GM06990 (cell line): ENCODE results near the gene REC8.
"Not testable (repeated sequence)": the region's sequence is repeated elsewhere in the genome, so short reads cannot be mapped to it uniquely, and the experiment has no call there.

Source experiments
- DNase-seq: peaks from one replicate; pipeline ENCODE4 v3.0.0-alpha.2; 2011; ENCODE audit not compliant: insufficient read length; ENCODE audit errors: extremely low read depth
- H3K27me3 ChIP-seq: replicated peaks from 2 replicates; pipeline ENCODE4 v1.6.0; 2011; ENCODE audit warnings: low read length; ENCODE audit not compliant: control insufficient read depth, insufficient read depth
- H3K36me3 ChIP-seq: 2 replicates; pipeline ENCODE4 v1.5.1; 2011; ENCODE audit warnings: low read length; ENCODE audit not compliant: control insufficient read depth, insufficient read depth
- H3K4me3 ChIP-seq: replicated peaks from 2 replicates; pipeline ENCODE4 v1.5.1; 2011; ENCODE audit warnings: low read depth, mild to moderate bottlenecking, control low read depth, low read length
- CTCF ChIP-seq: IDR thresholded peaks from 2 replicates; pipeline ENCODE4 v1.5.1; 2011; ENCODE audit warnings: low read length, control low read depth, mild to moderate bottlenecking, inconsistent platforms; ENCODE audit not compliant: insufficient read depth, poor library complexity, severe bottlenecking

Gene REC8

GRCh38 chr14:24219080-24219479 is 47.2 kb downstream of the REC8 start:
- no peak for DNase-seq
- H3K36me3 ChIP-seq: peaks cover 3% of the 10 kb centered on the region; the same call in 1 of the 2 replicates
- H3K27me3 ChIP-seq: no peaks in the 10 kb centered on the region
- H3K4me3 ChIP-seq: no peak overlapping the region
- TF ChIP-seq CTCF: no peak

- Histone ChIP-seq H3K27me3 (no peaks in the 10 kb centered on the region), H3K36me3 (peaks cover 3% of the 10 kb centered on the region; the same call in 1 of the 2 replicates), H3K4me3 (no peak overlapping the region)
- DNase-seq: no peak
- no peak for TF ChIP-seq CTCF
Measured at GRCh38 chr14:24219521-24219920, 47.6 kb downstream of the REC8 start.

- not testable (repeated sequence) for DNase-seq, H3K27me3 ChIP-seq, H3K36me3 ChIP-seq, H3K4me3 ChIP-seq
Measured at GRCh38 chr14:24222987-24223386, 51.1 kb downstream of the REC8 start.

- DNase-seq: no peak
- no peaks in the 10 kb centered on the region; the same call in 1 of the 2 replicates for H3K36me3 ChIP-seq
- no peak overlapping the region for H3K4me3 ChIP-seq
- TF ChIP-seq CTCF: no peak
- H3K27me3 ChIP-seq: no peaks in the 10 kb centered on the region
Measured at GRCh38 chr14:24224618-24225071, 52.8 kb downstream of the REC8 start.

GRCh38 chr14:24226473-24226872 is 54.6 kb downstream of the REC8 start:
- Histone ChIP-seq H3K36me3 (no peaks in the 10 kb centered on the region; the same call in 1 of the 2 replicates), H3K4me3 (no peak overlapping the region), H3K27me3 (no peaks in the 10 kb centered on the region)
- no peak for DNase-seq
- no peak for TF ChIP-seq CTCF

GRCh38 chr14:24228902-24229301 is 57.0 kb downstream of the REC8 start:
- no peak for DNase-seq
- H3K36me3 ChIP-seq: no peaks in the 10 kb centered on the region; the same call in 1 of the 2 replicates
- no peaks in the 10 kb centered on the region for H3K27me3 ChIP-seq
- no peak overlapping the region for H3K4me3 ChIP-seq
- TF ChIP-seq CTCF: no peak
